DOHH2 (cell line): ENCODE data around the gene PALM.

ENCODE experiments used
- CTCF ChIP-seq: fragments of 200-600 bp; sonication (generic); IDR thresholded peaks from one replicate; pipeline ENCODE4 v1.5.1; 2014; ENCODE audit warnings: antibody characterized with exemption, mild to moderate bottlenecking, low read depth, low read length; ENCODE audit not compliant: poor library complexity, severe bottlenecking
- EZH2phosphoT487 ChIP-seq: fragments of 200-600 bp; sonication (generic); IDR thresholded peaks from 2 replicates; pipeline ENCODE4 v1.6.1; 2017; ENCODE audit warnings: borderline replicate concordance, mild to moderate bottlenecking, antibody characterized with exemption, low read length, moderate library complexity, mixed read lengths

- TF ChIP-seq CTCF (no peak), EZH2phosphoT487 (no peak)
Observed at GRCh38 chr19:782185-782877, 73.6 kb downstream of the PALM start.
